Vagina (tissue), 2 donors: ENCODE measurements around the gene RIN3.

Source experiments
- POLR2A ChIP-seq, 2 donors: fragments of 450-650 bp; IDR thresholded peaks; one replicate each; pipeline ENCODE4 v1.6.1; 2017; ENCODE audit warnings: antibody characterized with exemption in 2 of 2, mild to moderate bottlenecking in 2 of 2, moderate library complexity in 2 of 2
- TF ChIP-seq, protein P1 (sequence below), 3 experiments: fragments of 450-650 bp in 2 of 3; fragments of 200-600 bp in 1 of 3; sonication (generic) in 1 of 3; IDR thresholded peaks; one replicate each; pipeline ENCODE4 v1.5.1; 2017 to 2019; ENCODE audit warnings: antibody characterized with exemption in 3 of 3, mild to moderate bottlenecking in 2 of 3, moderate library complexity in 2 of 3

DNA sequence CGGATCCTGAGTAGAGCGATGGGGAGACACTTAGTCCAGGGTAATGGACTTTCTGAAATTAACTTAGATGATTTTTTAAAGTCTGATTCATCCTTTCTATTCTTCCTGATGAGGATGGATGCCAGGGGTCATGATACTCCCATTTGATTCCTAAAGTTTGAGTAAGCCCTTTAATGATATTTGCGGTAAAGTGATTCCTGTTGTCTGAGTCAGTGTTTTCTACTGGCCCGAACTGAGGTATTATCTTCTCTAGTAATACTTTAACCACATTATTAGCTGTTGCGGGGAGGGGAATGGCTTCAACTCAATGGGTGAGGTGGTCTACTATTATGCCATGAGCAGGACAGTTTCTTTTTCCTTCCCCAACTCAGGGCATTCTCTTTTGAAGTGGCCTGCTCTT lies 111.6 kb downstream of the RIN3 start:
- TF ChIP-seq, protein P1, sequence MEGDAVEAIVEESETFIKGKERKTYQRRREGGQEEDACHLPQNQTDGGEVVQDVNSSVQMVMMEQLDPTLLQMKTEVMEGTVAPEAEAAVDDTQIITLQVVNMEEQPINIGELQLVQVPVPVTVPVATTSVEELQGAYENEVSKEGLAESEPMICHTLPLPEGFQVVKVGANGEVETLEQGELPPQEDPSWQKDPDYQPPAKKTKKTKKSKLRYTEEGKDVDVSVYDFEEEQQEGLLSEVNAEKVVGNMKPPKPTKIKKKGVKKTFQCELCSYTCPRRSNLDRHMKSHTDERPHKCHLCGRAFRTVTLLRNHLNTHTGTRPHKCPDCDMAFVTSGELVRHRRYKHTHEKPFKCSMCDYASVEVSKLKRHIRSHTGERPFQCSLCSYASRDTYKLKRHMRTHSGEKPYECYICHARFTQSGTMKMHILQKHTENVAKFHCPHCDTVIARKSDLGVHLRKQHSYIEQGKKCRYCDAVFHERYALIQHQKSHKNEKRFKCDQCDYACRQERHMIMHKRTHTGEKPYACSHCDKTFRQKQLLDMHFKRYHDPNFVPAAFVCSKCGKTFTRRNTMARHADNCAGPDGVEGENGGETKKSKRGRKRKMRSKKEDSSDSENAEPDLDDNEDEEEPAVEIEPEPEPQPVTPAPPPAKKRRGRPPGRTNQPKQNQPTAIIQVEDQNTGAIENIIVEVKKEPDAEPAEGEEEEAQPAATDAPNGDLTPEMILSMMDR (IDR thresholded peaks at IDR 0.05) = no peak
- no peak for TF ChIP-seq POLR2A (IDR thresholded peaks at IDR 0.05)
